A673 (cell line): ENCODE data around the gene GSC2. TPM values are rescaled to one million over a fixed set of nuclear protein-coding genes. Genes with fewer than 3 reads are reported as not detected.

ENCODE experiments used
- BruUV-seq: library from RNA; stranded (reverse); fragments of 400-500 nt; replicated peaks from 2 replicates; lab custom pipeline; 2021; lab: Mats Ljungman, UMichigan
- CTCF ChIA-PET: fragments of 300-600 bp; sonication (Branson Sonifier 250); formaldehyde crosslinking; loops from one replicate; lab custom pipeline; 2022; ENCODE audit warnings: antibody characterized with exemption; lab: Charles Lee
- POLR2A ChIA-PET: fragments of 300-600 bp; sonication (Branson Sonifier 250); formaldehyde crosslinking; loops from one replicate; lab custom pipeline; 2022; ENCODE audit warnings: antibody characterized with exemption; ENCODE audit not compliant: low non-redundant PET; lab: Charles Lee
- DNase-seq: peaks from one replicate; pipeline ENCODE4 v3.0.0-alpha.2; 2015; ENCODE audit warnings: low spot score
- H3K27ac ChIP-seq: fragments of 200-600 bp; sonication (generic); 2 replicates; pipeline ENCODE4 v1.5.1; 2016; ENCODE audit warnings: mixed run types, low read depth, mild to moderate bottlenecking, mixed read lengths, antibody characterized with exemption, low read length; ENCODE audit not compliant: poor library complexity, severe bottlenecking
- H3K27me3 ChIP-seq: fragments of 200-600 bp; sonication (generic); replicated peaks from 2 replicates; pipeline ENCODE4 v1.6.1; 2017; ENCODE audit warnings: mixed run types, low read depth, mild to moderate bottlenecking, mixed read lengths, antibody characterized with exemption, low read length; ENCODE audit not compliant: insufficient read depth, poor library complexity
- H3K36me3 ChIP-seq: fragments of 200-600 bp; sonication (generic); 2 replicates; pipeline ENCODE4 v1.6.1; 2016; ENCODE audit warnings: mixed run types, mild to moderate bottlenecking, mixed read lengths, antibody characterized with exemption, low read length; ENCODE audit not compliant: insufficient read depth, poor library complexity, severe bottlenecking
- H3K4me1 ChIP-seq: fragments of 200-600 bp; sonication (generic); 2 replicates; pipeline ENCODE4 v1.6.1; 2017; ENCODE audit warnings: mixed run types, mild to moderate bottlenecking, mixed read lengths, antibody characterized with exemption, low read length; ENCODE audit not compliant: insufficient read depth, poor library complexity, severe bottlenecking
- H3K4me3 ChIP-seq: fragments of 200-600 bp; sonication (generic); 2 replicates; pipeline ENCODE4 v1.5.1; 2016; ENCODE audit warnings: low read depth, mixed run types, mild to moderate bottlenecking, mixed read lengths, low read length; ENCODE audit not compliant: poor library complexity, severe bottlenecking
- H3K9me3 ChIP-seq: fragments of 200-600 bp; sonication (generic); 2 replicates; pipeline ENCODE4 v1.6.1; 2016; ENCODE audit warnings: mixed run types, low read depth, mild to moderate bottlenecking, mixed read lengths, antibody characterized with exemption, low read length; ENCODE audit not compliant: poor library complexity, severe bottlenecking
- CTCF ChIP-seq: fragments of 300-800, 200-600 bp; sonication (generic); conservative IDR thresholded peaks from 2 replicates; pipeline ENCODE4 v1.5.1; 2017; ENCODE audit warnings: low read depth, mild to moderate bottlenecking, antibody characterized with exemption, low read length, moderate library complexity, mixed read lengths
- EZH2 ChIP-seq: fragments of 200-600 bp; sonication (generic); IDR thresholded peaks from 2 replicates; pipeline ENCODE4 v1.6.1; 2017; ENCODE audit warnings: borderline replicate concordance, low read depth, mild to moderate bottlenecking, mixed read lengths, antibody characterized with exemption, low read length; ENCODE audit not compliant: poor library complexity, severe bottlenecking
- intact Hi-C: fragments of 100-400 bp; cut with micrococcal nuclease; formaldehyde crosslinking; loops from one replicate; pipeline ENCODE4 v1.10.0; 2022; ENCODE audit not compliant: unreplicated experiment
- total RNA-seq: library from RNA; stranded (reverse); gene quantifications from 2 replicates; pipeline ENCODE4 v1.2.3, GENCODE V29; 2021

The GSC2 gene
- total RNA-seq, 1 experiment from 2014 or later, result not detected

GRCh38 chr22:19176732-19177131 is 26.6 kb upstream of the GSC2 start:
- H3K9me3 ChIP-seq, result no peaks in the 10 kb centered on the region
- peaks cover 19% of the 10 kb centered on the region for H3K36me3 ChIP-seq
- peak overlapping the region; percentile 87 for H3K4me3 ChIP-seq
- no peak for DNase-seq
- TF ChIP-seq EZH2, result no peak
- no peak for TF ChIP-seq CTCF
- peaks cover 46% of the 10 kb centered on the region for H3K4me1 ChIP-seq
- H3K27ac ChIP-seq, result peak overlapping the region; percentile 81
- ChIA-PET CTCF (no interaction called here), POLR2A (no interaction called here)
- H3K27me3 ChIP-seq, result no peaks in the 10 kb centered on the region
- no TSS peak for BruUV-seq
- intact Hi-C loops, result loop anchor here (5.0 kb wide), 1 partner anchor 116 kb away; the partner anchor contains the start of gene CLTCL1

GRCh38 chr22:19176175-19176643 is 26.1 kb upstream of the GSC2 start:
- BruUV-seq, result no TSS peak
- H3K4me1 ChIP-seq, result peaks cover 46% of the 10 kb centered on the region
- H3K27me3 ChIP-seq, result no peaks in the 10 kb centered on the region
- POLR2A ChIA-PET, result no interaction called here
- intact Hi-C loops, result loop anchor here (5.0 kb wide), 1 partner anchor 116 kb away; the partner anchor contains the start of gene CLTCL1
- H3K9me3 ChIP-seq, result no peaks in the 10 kb centered on the region
- TF ChIP-seq EZH2, result no peak
- TF ChIP-seq CTCF, result no peak
- H3K27ac ChIP-seq, result peak overlapping the region; percentile 81
- CTCF ChIA-PET, result no interaction called here
- H3K4me3 ChIP-seq, result no peak overlapping the region
- peaks cover 19% of the 10 kb centered on the region for H3K36me3 ChIP-seq
- no peak for DNase-seq

GRCh38 chr22:19175602-19176174 is 25.6 kb upstream of the GSC2 start:
- H3K4me3 ChIP-seq, result no peak overlapping the region
- DNase-seq, result no peak
- intact Hi-C loops, result loop anchor here (5.0 kb wide), 1 partner anchor 117 kb away; the partner anchor contains the start of gene CLTCL1
- H3K9me3 ChIP-seq, result no peaks in the 10 kb centered on the region
- H3K27ac ChIP-seq, result peak overlapping the region; percentile 52
- CTCF ChIA-PET, result interaction anchor here (0.6 kb wide), 1 partner anchor 60 kb away, joined by 7 read pairs; no protein-coding TSS in a partner anchor
- POLR2A ChIA-PET, result no interaction called here
- H3K36me3 ChIP-seq, result peaks cover 19% of the 10 kb centered on the region
- H3K4me1 ChIP-seq, result peaks cover 46% of the 10 kb centered on the region
- H3K27me3 ChIP-seq, result no peaks in the 10 kb centered on the region
- BruUV-seq, result TSS peak; percentile 27
- TF ChIP-seq EZH2 (no peak), CTCF (no peak)
